Stimulated activated CD8-positive, alpha-beta memory T cell treated with anti-CD3 and anti-CD28 coated beads, Interleukin-15, amount 100 ng/mL, for 4 hours (primary cell): ENCODE measurements around the gene PPM1J.
"Not testable (repeated sequence)": the region's sequence is repeated elsewhere in the genome, so short reads cannot be mapped to it uniquely, and the experiment has no call there.

ENCODE experiments used
- DNase-seq, 2 donors: peaks; one replicate each; pipeline ENCODE4 v3.0.0-alpha.2; 2020; ENCODE audit warnings: low read depth in 2 of 2

The PPM1J gene

GRCh38 chr1:112721966-112722524, 6.9 kb upstream of the PPM1J start:
- no peak for DNase-seq

DNA sequence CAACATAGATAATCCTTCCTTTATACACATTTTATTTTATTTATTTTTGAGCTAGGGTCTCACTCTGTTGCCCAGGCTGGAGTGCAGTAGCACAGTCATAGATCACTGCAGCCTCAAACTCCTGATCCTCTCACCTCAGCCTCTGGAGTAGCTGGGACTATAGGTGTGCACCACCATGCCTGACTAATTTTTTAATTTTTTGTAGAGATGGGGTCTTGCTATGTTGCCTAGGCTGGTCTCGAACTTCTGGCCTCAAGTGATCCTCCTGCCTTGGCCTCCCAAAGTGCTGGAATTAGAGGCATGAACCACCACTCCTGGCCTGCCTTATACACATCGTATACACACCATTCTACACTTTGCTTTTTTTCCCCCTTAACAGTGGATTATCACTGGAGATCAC, 6.2 kb upstream of the PPM1J start:
- DNase-seq, result not testable (repeated sequence)

- DNase-seq, result no peak
These were observed 5.7 kb upstream of the PPM1J start for GRCh38 chr1:112720800-112721199.

GRCh38 chr1:112719706-112720105, 4.6 kb upstream of the PPM1J start:
- no peak for DNase-seq

GRCh38 chr1:112718691-112719418, 3.7 kb upstream of the PPM1J start:
- peak; percentile 49 to 52 for DNase-seq

DNA sequence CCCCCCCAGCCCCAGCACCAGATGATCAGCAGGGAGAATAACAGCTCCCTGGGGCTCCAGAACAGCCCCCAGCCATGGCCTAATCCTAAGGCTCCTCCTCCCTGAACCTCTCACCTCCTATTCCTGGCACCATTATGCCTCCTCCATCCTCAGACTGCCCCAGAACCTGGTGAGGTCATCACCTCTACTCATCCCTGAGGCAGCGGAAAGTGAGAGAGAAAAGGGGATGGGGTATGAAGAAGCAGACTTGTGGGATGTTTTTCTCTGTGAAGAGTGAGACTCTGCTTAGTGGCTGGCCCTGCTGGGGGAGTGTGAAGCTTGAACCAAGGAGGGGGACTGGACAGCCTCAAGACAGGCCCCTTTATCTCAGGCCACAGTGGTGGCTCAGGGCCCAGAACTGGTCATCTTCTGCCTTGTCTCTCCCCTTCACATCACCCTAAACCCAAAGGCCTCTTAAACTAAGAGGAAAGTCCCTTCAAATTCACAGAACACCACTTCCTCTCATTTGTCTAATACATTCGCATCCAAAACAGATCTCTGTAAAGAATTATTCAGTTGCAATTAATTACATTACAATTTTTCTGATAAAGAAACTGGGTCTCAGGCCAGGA, 2.2 kb upstream of the PPM1J start:
- DNase-seq, result no peak

- peak; percentile 37 to 58 for DNase-seq
These were observed 1.1 kb upstream of the PPM1J start for GRCh38 chr1:112716133-112716720.

- DNase-seq, result no peak
These were observed 544 bp downstream of the PPM1J start for GRCh38 chr1:112714313-112715263.

- no peak for DNase-seq
These were observed 1.4 kb downstream of the PPM1J start for GRCh38 chr1:112713466-112714312.

DNA sequence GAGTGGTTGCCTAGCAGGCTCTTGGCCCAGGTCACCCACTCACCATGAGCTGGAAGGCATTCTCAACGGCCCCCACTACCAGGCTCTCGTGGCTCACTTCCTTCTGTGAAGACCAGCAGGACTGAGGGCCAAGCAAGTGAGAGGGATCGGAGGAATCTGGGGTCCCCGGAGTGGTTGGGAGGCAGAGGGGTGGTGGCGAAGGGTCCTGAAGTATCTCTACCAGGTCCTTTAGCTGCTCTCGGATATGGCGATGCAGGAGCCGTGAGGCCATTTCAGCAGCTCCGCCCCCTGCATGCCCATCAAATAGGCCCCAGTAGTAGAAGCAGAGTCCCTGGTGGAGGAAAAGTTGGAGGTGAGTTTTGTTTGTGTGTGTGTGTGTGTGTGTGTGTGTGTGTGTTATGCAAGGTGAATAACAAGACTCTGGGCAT, 2.4 kb downstream of the PPM1J start:
- DNase-seq, result no peak

GRCh38 chr1:112712191-112712590, 2.9 kb downstream of the PPM1J start:
- no peak for DNase-seq

DNA sequence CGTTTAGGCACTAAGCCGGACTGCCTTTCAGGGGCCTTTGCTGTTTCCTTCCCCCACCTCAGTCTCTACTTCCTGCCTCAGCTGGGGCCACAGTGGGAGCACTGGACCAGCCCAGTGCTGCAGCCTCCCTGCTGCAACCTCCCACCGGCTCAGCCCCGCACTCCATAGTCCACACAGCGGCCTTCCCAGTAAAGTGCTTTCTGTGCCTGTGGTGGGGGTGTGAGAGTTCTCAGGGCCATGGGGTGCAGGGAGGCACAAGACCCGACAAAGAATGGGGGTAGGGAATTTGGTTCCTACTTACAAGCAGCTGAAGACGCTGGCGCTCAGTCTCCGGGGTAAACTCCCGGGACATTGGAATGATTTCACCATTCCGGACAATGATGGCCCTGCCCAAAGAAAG, 3.5 kb downstream of the PPM1J start:
- no peak for DNase-seq

DNA sequence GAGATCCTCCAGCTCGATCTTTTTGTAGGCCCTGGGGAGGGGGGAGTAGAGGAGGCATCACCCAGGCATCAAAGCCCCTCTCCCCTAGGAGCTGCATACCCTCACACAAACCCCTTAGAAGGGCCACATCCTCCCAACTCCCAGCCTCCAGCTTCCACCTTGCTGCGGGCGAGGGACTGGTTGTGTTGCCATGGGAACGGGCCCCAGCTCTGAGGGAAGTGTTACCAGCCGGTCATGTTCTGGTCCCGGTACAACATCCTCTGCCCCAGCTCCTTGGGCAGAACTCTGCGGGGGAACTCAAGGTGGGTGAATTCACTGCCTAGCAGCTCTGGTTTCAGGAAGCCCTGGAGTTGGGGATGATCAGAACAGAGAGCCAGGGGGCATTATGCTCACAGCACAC, 4.1 kb downstream of the PPM1J start:
- DNase-seq, result no peak

DNA sequence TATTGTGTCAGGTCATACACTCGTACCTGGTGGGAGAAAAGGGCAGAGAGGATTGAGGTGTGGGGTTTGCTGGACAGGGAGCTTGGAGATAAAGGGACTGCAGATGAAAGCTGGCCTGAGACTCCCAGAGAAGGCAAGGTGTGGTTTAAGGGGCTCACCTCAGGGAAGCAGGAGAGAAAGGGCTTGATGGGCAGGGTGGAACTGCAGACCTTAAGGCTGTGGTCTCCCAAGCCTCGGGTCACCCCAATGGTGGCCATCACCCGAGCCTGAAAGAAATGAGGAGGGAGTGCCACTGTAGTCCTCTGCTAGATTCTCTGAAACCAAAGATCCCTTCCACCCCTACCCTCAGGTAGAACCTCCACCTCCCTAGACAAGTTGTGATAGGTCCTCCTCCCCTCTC, 4.5 kb downstream of the PPM1J start:
- no peak for DNase-seq

DNA sequence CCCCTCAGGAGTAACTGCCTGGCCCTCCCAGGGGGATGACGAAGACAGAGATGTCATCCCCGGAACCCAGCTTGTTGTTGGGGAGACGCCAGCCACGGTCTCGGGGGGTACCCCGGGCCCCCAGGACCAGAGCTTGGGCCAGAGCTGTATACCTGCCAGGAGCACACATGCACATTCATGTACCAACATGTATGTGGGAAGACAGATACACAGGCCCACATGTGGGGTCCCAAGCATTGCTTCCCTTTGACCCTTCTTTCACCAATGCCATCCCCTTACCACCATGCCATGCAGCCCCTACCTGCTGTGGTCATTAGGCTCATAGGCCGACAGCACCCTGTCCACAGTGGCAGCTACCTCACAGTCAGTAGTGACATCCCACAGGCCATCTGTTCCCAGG, 5.0 kb downstream of the PPM1J start:
- no peak for DNase-seq

- DNase-seq, result no peak
These were observed 6.6 kb downstream of the PPM1J start for GRCh38 chr1:112708489-112708888.

GRCh38 chr1:112708002-112708448, 7.1 kb downstream of the PPM1J start:
- DNase-seq, result no peak

DNA sequence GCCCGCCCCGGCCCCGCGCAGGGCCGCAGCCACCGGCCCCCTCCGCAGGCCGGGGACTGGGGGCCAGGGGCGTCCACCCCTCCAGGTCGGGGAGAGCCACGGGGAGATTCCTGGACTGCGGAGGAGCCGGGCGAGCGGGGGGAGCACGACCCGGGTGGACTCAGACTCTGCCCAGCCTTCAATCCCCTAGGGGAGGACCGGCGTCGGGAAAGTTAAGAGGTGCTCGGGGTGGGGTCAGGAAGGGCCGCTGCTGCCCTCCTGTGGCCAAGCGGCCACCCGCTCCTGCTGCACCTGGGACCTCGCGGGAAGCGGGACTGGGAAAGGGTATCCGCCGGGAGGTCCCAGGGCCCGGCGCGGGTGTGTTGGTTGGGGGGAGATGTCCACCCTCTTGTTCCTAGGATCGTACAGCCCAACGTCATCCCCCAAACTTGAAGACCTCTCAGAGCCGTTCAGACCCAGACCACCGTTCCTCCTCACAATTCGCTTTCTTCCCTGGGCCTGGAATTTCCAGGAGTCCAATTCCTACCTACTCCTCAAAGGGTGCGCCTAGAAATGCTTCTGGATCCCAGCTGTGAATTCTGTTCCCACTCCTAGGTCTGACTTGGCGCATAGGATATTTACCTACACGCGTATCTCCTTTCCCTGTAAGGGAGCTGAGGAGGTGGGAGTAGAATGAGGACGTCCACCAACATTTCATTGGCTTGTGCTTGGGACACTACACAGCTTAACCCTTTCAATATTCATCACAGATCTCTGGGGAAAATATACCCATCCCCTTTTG, 7.7 kb downstream of the PPM1J start:
- peak in 1 of 2 donors; percentile 50 for DNase-seq

- DNase-seq, result no peak
These were observed 8.5 kb downstream of the PPM1J start, which contains the start of gene RHOC for GRCh38 chr1:112706505-112707220. TSS of gene RHOC (minus strand) at chr1:112707127. CDS start at chr1:112703799, 3,328 bp downstream.
